Erythroblast (primary cell): ENCODE results near the gene DNAAF1.

Source experiments
- GATA1 ChIP-seq: IDR thresholded peaks from 2 replicates; pipeline ENCODE4 v1.6.1; 2011; ENCODE audit warnings: low read depth, mild to moderate bottlenecking, control low read depth, low read length, moderate library complexity
- POLR2A ChIP-seq: IDR thresholded peaks from 2 replicates; pipeline ENCODE4 v1.6.1; 2011; ENCODE audit warnings: mild to moderate bottlenecking, low read length

- no peak for TF ChIP-seq POLR2A
- no peak for TF ChIP-seq GATA1
Observed at GRCh38 chr16:84121007-84121406, 24.1 kb upstream of the DNAAF1 start.
